ENCODE results near the gene ASXL3.

GRCh38 chr18:33702625-33703024 is 124.6 kb downstream of the ASXL3 start:
- TF ChIP-seq SUZ12 (IDR thresholded peaks at IDR 0.05) (no peak), ARNT (IDR thresholded peaks at IDR 0.05) (no peak)
